HG03139 (cell line): ENCODE results near the gene SOWAHB.

Source experiments
- ATAC-seq: cut with Tn5 transposase; IDR thresholded peaks from one replicate; pipeline ENCODE4 v1.9.1; 2021; ENCODE audit not compliant: unreplicated experiment

Gene SOWAHB, protein sequence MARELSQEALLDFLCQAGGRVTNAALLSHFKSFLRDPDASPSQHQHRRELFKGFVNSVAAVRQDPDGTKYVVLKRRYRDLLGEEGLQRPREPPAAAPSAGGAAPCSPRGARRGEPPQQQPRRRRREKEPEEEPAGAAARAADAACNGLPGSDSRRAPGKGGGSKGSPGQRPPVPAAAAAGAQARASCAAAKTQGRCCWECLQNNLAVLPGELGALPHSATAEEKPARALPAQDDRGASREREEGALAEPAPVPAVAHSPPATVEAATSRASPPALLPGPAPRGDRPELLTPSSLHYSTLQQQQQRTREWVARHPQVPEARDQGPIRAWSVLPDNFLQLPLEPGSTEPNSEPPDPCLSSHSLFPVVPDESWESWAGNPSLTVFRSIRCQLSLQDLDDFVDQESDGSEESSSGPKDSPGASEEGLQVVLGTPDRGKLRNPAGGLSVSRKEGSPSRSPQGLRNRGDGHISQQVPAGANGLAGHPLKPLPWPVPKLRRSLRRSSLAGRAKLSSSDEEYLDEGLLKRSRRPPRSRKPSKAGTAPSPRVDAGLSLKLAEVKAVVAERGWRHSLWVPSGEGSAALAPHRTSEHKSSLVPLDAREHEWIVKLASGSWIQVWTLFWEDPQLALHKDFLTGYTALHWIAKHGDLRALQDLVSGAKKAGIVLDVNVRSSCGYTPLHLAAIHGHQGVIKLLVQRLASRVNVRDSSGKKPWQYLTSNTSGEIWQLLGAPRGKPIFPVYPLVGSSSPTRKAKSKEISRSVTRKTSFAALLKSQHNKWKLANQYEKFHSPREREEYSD

GRCh38 chr4:76897536-76898384 lies at the start of gene SOWAHB:
TSS of gene SOWAHB (minus strand) at chr4:76898144. CDS start at chr4:76897849, 295 bp downstream.
- ATAC-seq = no peak

- ATAC-seq = no peak
These were observed 49.4 kb upstream of the SOWAHB start for GRCh38 chr4:76947369-76947768.

- no peak for ATAC-seq
These were observed 45.8 kb upstream of the SOWAHB start for GRCh38 chr4:76943790-76944189.

GRCh38 chr4:76943129-76943620 lies 45.2 kb upstream of the SOWAHB start:
- no peak for ATAC-seq

GRCh38 chr4:76939184-76939583 lies 41.2 kb upstream of the SOWAHB start:
- ATAC-seq = no peak

DNA sequence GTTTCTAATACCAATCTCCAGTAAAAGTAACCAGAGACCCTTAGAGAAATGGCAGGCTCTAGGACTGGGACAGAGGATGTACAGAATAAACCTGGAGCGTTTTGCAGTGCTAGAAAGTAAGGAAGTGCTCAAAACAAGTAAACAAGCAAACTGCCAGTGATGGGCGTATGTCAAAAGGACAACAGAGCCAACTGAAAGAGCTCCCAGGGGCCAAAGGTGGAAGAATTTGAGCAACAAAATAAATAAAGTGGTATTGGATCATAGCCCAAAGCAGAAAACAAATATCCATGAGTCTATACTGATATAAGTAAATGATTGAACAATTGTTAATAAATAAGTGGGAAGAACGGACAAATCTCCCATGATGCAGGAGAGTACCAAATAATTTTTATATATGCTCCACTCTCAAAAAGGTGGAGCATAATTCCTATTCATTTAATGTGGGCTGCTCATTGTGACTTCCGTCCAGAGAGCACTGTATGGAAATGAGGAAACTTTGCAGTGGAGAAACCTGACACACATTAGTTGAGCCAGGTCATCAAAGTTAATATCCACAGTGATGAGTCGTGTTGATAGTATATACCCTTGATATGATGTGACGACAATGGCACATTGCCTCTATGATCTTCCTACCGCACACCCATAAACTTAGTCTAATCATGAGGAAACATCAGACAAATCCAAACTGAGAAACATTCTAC lies 33.8 kb upstream of the SOWAHB start:
- ATAC-seq = no peak

DNA sequence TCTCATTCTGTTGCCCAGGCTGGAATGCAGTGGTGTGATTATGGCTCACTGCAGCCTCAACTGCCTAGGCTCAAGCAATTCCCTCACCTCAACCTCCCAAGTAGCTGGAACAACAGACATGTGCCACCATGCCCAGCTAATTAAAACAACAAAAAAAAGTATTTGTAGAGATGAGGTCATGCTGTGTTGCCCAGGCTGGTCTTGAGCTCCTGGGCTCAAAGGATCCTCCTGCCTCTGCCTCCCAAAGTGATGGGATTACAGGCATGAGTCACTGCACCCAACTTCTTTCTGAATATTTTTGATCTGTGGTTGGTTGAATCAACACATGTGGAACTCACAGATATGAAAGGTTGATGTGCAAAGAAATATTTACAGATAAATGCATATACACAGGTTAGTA lies 33.1 kb upstream of the SOWAHB start:
- no peak for ATAC-seq

DNA sequence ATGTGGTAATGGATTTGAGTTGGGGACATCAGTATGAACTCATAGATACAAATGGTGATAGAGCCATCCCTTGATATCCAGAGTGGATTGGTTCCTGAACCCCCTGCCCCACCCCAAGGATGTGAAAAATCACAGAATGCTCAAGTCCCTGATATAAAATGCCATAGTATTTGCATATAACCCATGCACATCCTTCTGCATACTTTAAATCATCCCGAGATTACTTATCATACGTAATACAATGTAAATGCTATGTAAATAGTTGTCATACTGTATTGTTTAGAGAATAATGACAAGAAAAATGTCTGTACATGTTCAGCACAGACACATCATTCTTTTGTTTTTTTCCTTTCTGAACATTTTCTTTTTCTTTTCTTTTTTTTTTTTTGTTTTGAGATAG lies 32.7 kb upstream of the SOWAHB start:
- no peak for ATAC-seq

DNA sequence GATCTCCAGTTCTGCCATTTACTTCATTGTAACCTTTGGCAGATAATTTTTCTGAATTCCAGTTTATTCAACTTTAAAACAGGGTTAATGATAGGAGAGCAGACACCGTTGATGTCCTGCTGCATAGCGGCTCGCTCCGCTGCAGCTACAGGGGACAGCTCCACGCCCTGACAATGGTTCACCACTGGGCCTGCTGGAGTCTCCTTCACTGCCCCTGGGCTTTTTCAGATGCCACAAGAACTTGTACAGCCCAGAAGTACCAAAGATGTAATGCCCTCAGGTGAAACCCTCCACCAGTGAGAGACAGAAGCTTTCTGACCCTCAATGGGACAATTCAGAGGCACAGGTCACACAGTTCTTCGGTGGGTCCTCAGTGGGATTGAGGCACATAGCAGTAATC lies 28.9 kb upstream of the SOWAHB start:
- no peak for ATAC-seq

GRCh38 chr4:76923619-76924357 lies 25.8 kb upstream of the SOWAHB start:
- no peak for ATAC-seq

- ATAC-seq = no peak
These were observed 22.8 kb upstream of the SOWAHB start for GRCh38 chr4:76920715-76921114.

DNA sequence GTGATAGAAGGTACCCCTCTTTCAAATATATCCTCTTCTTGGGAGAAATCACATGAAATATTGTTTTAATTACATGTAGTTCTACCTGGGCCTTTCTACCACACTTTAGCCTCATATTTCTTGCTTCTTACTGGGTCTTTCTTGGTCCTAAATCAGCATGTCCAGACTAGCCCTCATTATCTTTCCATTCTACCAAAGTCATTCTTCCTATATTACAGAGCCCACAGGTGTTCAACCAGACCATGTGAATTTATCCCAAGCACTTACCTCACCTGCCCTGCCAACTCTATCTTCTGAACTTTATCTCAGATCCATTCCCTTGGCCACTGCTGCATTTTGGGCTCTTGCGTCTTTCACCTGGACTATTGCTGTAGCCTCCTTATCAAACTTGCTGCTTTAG lies 11.8 kb upstream of the SOWAHB start:
- no peak for ATAC-seq

- no peak for ATAC-seq
These were observed 7.6 kb upstream of the SOWAHB start for GRCh38 chr4:76905521-76905920.

DNA sequence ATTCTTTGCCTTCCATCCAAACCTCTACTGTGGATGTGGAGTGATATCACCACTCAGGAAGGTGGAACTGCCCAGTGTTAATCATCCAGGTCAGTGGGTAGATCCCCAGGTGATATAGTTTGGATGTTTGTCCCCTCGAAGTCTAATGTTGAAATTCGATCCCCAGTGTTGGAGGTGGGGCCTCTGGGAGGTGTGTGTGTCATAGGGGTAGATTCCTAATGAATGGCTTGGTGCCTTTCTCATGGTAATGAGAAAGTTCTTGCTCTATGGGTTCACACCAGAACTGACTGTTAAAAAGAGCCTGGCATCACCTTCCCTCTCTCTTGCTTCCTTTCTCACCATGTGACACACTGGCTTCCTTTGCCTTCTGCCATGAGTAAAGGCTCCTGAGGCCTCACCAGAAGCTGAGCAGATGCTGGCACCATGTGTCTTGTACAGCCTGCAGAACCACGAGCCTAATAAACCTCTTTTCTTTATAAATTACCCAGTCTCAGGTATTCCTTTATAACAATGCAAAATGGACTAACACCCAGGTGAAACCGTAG lies 6.8 kb upstream of the SOWAHB start:
- no peak for ATAC-seq

- ATAC-seq = no peak
These were observed 4.4 kb upstream of the SOWAHB start for GRCh38 chr4:76902233-76902890.

GRCh38 chr4:76898949-76899645 lies 1.2 kb upstream of the SOWAHB start:
- no peak for ATAC-seq

DNA sequence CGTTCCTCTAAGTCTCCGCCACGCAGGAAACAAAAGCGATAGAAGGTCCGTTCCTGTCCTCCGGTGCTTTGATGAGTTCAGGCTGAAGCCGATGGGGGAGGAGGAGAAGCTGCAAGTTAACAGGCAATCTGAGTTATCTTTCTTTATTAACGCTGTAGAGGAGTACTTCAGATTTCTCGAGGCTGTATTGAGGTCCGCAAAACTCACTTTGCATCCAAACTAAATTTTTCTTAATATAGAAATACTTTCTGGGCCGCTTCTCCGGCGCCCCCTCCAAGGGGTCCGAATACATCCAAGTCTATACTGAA lies 395 bp upstream of the SOWAHB start:
- ATAC-seq = no peak

GRCh38 chr4:76896614-76897535 lies 1.1 kb downstream of the SOWAHB start:
- no peak for ATAC-seq
